ENCODE measurements around the gene CFDP1. TPM values are rescaled to one million over a fixed set of nuclear protein-coding genes. Genes with fewer than 3 reads are reported as not detected.
A peak's percentile ranks its signal among the peaks of the same experiment; 100 is the strongest.

The CFDP1 gene
- total and polyA plus RNA-seq, 2 of the 13 experiments (the other 11 are each of a cell fraction or from before 2014, with no cell fraction given) = 78.6 to 153 TPM

DNA sequence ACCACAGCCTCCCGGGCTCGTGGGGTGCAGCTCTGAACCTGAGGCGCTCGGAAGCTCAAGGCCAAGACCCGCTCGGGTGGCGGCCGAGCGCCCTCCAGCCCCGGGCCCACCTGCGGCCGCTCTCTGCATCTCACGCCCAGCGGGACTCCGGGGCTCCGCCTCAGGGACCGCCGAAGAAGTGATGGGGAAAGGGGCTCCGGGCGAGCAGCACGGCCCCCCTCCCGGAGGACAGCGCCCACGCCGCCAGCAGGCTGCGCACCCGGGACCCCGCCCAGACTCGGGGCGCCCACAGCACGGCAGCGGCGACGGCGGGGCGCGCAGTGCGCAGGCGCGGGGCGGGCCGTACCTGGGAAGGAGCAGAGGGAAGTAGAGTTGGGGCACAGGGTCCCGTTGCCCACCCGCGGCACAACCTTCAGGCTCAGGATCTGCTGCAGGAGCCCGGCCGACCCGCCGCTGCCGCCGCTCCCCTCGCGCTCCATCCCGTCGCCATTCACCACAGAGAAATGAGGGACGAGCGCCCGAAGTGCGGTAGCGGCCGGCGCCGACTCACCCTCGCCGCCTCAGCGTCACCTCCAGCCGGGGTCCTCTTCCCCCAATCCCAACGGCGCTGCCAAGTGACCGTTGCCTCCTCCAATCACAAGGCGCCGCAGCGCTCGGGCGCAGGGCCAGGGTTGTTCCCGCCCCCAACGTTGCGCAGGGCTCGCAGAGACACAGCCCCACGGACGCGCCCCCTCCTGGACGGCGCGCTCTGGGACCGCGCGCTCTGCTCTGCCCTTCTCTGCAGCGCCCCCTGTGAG is 31.0 kb upstream of the CFDP1 start, which contains the start of gene TMEM170A (continued):
- TF ChIP-seq, protein P1, sequence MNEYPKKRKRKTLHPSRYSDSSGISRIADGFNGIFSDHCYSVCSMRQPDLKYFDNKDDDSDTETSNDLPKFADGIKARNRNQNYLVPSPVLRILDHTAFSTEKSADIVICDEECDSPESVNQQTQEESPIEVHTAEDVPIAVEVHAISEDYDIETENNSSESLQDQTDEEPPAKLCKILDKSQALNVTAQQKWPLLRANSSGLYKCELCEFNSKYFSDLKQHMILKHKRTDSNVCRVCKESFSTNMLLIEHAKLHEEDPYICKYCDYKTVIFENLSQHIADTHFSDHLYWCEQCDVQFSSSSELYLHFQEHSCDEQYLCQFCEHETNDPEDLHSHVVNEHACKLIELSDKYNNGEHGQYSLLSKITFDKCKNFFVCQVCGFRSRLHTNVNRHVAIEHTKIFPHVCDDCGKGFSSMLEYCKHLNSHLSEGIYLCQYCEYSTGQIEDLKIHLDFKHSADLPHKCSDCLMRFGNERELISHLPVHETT (CRISPR knock-in tag; conservative IDR thresholded peaks at IDR 0.05) = peak; percentile 76
- TF ChIP-seq ZNF543 (CRISPR knock-in tag; IDR thresholded peaks at IDR 0.05) = no peak
- TF ChIP-seq BCL6 (CRISPR knock-in tag; IDR thresholded peaks at IDR 0.05) = peak; percentile 90
- no peak for TF ChIP-seq NFIC (IDR thresholded peaks at IDR 0.05; ENCODE audit: low read length)
- TF ChIP-seq RBM22 (optimal IDR thresholded peaks at IDR 0.05; ENCODE audit: low read length) = no peak
- 0 out of 2 replicates have a peak, but pooled peaks have one; percentile 2 for TF ChIP-seq RARG (CRISPR knock-in tag; IDR thresholded peaks at IDR 0.05; ENCODE audit: low read depth)
- TF ChIP-seq, protein P2, sequence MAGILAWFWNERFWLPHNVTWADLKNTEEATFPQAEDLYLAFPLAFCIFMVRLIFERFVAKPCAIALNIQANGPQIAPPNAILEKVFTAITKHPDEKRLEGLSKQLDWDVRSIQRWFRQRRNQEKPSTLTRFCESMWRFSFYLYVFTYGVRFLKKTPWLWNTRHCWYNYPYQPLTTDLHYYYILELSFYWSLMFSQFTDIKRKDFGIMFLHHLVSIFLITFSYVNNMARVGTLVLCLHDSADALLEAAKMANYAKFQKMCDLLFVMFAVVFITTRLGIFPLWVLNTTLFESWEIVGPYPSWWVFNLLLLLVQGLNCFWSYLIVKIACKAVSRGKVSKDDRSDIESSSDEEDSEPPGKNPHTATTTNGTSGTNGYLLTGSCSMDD (CRISPR knock-in tag; IDR thresholded peaks at IDR 0.05) = no peak
- peak; percentile 70 for TF ChIP-seq TMF1 (CRISPR knock-in tag; IDR thresholded peaks at IDR 0.05; ENCODE audit: low read depth)
- no peak; the same call in 1 of the 2 replicates for TF ChIP-seq RFX3 (CRISPR knock-in tag; IDR thresholded peaks at IDR 0.05)
- TF ChIP-seq POLR2AphosphoS2 (IDR thresholded peaks at IDR 0.05; ENCODE audit: low read depth, low read length) = 0 out of 2 replicates have a peak, but pooled peaks have one; percentile 34
- peak; percentile 34; the same call in 1 of the 2 replicates for TF ChIP-seq CHD2 (IDR thresholded peaks at IDR 0.05; ENCODE audit: low read depth, low read length)
- TF ChIP-seq IRF1 (CRISPR knock-in tag; IDR thresholded peaks at IDR 0.05; ENCODE audit: low read depth) = peak; percentile 44; the same call in 1 of the 2 replicates
- no peak; the same call in 1 of the 2 replicates for TF ChIP-seq ZNF550 (CRISPR knock-in tag; IDR thresholded peaks at IDR 0.05; ENCODE audit: borderline replicate concordance)
- TF ChIP-seq HOXA5 (CRISPR knock-in tag; IDR thresholded peaks at IDR 0.05) = 0 out of 2 replicates have a peak, but pooled peaks have one; percentile 35
- TF ChIP-seq FOXP1 (IDR thresholded peaks at IDR 0.05) = no peak
- peak; percentile 46 for TF ChIP-seq FOXP1 (CRISPR knock-in tag; IDR thresholded peaks at IDR 0.05)
- peak; percentile 74; the same call in 1 of the 2 replicates for TF ChIP-seq SNAPC2 (CRISPR knock-in tag; IDR thresholded peaks at IDR 0.05)
- peak; percentile 60 for TF ChIP-seq RFX5 (IDR thresholded peaks at IDR 0.05; ENCODE audit: low read depth, low read length)
- TF ChIP-seq MBNL3 (CRISPR knock-in tag; conservative IDR thresholded peaks at IDR 0.05) = no peak
- TF ChIP-seq MTF1 (CRISPR knock-in tag; IDR thresholded peaks at IDR 0.05) = 0 out of 2 replicates have a peak, but pooled peaks have one; percentile 55
- no peak for TF ChIP-seq GTF3A (CRISPR knock-in tag; conservative IDR thresholded peaks at IDR 0.05)
- no peak for TF ChIP-seq ETV6 (CRISPR knock-in tag; conservative IDR thresholded peaks at IDR 0.05)
- no peak for TF ChIP-seq GLMP (CRISPR knock-in tag; IDR thresholded peaks at IDR 0.05; ENCODE audit: borderline replicate concordance)
- TF ChIP-seq, protein P3, sequence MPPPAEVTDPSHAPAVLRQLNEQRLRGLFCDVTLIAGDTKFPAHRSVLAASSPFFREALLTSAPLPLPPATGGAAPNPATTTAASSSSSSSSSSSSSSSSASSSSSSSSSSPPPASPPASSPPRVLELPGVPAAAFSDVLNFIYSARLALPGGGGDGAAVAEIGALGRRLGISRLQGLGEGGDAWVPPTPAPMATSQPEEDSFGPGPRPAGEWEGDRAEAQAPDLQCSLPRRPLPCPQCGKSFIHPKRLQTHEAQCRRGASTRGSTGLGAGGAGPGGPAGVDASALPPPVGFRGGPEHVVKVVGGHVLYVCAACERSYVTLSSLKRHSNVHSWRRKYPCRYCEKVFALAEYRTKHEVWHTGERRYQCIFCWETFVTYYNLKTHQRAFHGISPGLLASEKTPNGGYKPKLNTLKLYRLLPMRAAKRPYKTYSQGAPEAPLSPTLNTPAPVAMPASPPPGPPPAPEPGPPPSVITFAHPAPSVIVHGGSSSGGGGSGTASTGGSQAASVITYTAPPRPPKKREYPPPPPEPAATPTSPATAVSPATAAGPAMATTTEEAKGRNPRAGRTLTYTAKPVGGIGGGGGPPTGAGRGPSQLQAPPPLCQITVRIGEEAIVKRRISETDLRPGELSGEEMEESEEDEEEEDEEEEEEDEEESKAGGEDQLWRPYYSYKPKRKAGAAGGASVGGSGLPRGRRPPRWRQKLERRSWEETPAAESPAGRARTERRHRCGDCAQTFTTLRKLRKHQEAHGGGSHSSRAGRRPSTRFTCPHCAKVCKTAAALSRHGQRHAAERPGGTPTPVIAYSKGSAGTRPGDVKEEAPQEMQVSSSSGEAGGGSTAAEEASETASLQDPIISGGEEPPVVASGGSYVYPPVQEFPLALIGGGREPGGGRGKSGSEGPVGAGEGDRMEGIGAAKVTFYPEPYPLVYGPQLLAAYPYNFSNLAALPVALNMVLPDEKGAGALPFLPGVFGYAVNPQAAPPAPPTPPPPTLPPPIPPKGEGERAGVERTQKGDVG (CRISPR knock-in tag; IDR thresholded peaks at IDR 0.05; ENCODE audit: borderline replicate concordance) = peak; percentile 86

Data from HepG2 (cell line).